Measurements from ENCODE around the gene PTPN18.

PTPN18 gene

GRCh38 chr2:130341562-130342019 is 14.3 kb upstream of the PTPN18 start:
- peak; percentile 31 for DNase-seq (ENCODE audit: low spot score)

DNA sequence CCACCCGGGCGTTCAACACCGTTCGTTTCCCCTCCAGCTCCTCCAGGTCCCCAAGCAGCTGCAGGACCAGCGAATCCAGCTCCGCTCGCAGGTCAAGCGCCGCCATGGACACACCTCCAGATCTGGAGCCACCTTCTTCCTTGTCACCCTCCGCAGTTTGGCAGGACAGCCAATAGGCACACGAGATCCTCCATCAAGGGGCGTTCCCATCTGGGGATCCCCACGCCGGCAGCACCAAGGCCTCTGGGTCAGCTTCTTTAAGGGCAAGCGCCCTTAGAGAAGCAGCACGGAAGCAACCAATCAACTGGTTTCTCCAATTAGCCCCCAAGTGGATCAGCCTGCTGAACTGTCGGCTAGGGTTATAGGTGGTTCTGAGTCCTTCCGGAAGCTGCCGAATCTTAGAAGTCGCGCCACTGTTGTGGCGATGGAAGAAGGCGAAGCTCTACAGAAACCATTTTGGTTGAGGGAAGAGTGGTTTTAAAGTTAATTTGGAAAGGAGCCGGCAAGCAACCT is 13.8 kb upstream of the PTPN18 start:
- peak; percentile 91 for DNase-seq (ENCODE audit: low spot score)

DNA sequence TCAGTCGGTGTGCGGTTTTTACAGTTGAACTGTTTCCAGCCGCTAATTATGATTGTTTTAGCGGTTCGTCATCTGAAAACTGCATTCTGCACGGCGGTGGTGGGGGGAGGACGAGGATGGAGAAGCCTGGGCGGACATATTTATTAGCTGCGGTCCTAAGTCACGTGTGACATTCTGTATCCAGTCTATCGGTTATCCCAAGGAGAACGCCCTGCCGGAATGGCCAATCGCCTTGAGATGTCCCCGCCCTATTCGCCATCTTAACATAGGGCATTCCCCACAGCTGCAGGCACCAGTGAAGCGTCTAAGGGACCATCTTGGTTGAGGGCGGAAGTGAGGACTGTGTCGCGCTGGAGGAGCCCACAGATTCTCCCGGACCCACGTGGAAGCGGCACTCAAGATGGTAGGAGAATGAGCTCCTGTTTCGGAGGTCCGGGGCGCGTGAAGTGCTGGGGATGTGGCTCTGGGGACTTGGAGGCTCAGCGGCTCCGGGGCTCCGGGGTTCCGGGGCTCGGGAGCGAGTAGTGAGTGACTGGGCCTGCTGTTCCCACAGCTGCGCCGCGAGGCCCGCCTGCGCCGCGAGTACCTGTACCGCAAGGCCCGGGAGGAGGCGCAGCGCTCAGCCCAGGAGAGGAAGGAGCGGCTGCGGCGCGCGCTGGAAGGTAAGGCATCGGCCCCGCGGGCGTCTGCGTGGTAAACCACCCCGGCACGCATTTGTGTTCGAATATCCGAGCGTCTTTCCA is 13.2 kb upstream of the PTPN18 start, which contains the start of gene IMP4:
Gene IMP4, plus strand, starts transcription at position 365 of the 743 bp plus-strand sequence. Its CDS starts 36 bp downstream, at position 401.
- peak; percentile 85 for DNase-seq (ENCODE audit: low spot score)

- DNase-seq (ENCODE audit: low spot score): no peak
Observed at GRCh38 chr2:130344578-130344977, 11.3 kb upstream of the PTPN18 start.

DNA sequence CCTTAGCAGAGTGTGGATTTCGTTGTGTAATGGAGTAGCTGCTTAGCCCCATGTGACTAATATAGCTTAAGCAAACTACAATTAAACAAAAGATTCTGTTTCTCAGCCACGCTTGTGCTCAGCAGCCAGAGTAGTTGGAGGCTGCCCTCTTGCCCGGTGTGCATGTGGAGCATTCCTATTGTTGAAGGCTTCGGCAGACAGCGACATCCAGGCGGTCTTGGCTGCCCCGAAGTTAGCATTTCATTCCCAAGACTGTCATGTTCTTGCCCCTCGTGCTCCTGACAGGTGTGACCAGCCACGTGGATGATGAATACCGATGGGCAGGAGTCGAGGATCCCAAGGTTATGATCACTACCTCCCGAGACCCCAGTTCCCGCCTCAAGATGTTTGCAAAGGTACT is 10.8 kb upstream of the PTPN18 start:
- no peak for DNase-seq (ENCODE audit: low spot score)

GRCh38 chr2:130345611-130346010 is 10.2 kb upstream of the PTPN18 start:
- no peak for DNase-seq (ENCODE audit: low spot score)

DNA sequence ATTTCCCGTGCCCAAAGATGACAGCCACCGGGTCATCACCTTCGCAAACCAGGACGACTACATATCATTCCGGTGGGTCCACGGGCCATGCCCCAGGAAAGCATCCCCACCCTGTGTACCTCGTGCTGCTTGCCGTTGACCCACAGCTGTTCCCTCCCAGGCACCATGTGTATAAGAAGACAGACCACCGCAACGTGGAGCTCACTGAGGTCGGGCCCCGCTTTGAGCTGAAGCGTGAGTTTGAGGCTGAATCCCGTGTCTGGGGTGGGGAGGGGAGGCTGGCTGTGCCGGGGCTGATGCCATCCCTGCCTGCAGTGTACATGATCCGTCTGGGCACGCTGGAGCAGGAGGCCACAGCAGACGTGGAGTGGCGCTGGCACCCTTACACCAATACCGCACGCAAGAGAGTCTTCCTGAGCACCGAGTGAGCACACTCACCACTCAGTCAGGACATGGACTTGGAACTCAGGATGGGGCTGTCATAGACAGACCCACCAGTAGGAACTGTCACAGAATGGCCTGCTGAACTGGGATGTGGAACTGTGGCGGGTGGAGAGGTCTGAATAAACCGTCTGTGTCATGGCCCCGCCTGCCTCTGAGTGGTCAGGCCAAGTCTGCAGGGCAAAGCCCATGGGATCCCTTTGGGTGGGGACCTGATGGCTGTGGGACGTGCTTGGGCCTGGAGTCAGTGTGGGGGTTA is 9.7 kb upstream of the PTPN18 start:
- no peak for DNase-seq (ENCODE audit: low spot score)

GRCh38 chr2:130346741-130347066 is 9.2 kb upstream of the PTPN18 start:
- DNase-seq (ENCODE audit: low spot score): no peak

- DNase-seq (ENCODE audit: low spot score): no peak
Observed at GRCh38 chr2:130347220-130347925, 8.5 kb upstream of the PTPN18 start.

DNA sequence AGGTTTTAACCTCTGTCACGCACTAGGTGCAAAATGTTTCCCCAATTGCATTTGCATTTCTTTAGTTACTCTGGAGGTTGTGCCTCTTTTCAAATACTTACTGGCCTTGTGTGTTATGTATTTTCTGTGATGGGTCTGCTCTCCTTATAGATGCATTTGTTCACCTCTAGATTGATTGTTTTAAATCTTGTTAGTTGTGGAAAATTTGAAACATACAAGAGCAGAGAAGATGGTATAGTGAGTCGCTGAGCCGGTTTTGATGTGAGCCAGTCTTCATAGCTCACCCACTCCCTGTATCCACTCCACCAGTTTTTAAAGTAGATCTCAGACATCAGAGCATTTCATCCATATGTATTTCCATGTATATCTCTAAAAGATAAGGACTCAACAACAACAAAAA is 6.7 kb upstream of the PTPN18 start:
- no peak for DNase-seq (ENCODE audit: low spot score)

GRCh38 chr2:130351711-130352110 is 4.1 kb upstream of the PTPN18 start:
- DNase-seq (ENCODE audit: low spot score): no peak

DNA sequence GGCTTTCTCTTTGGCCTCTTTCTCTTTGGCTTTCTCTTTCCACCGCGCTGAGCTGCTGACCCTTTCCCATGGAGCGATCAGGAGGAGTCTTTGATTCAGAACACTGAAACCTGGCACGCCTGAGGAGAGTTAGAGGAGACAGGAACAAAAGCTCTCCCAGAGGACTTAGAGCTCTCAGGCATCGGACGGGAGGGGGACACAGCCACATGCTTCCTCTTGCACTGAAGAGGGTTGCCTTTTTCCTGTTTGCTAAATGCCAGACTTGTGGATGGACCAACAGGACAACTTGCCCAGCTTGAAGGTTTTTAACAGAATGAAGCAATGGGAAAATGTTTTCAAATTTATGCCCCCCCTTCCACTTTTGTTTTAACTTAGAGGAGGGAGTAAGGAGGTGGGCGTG is 3.6 kb upstream of the PTPN18 start:
- DNase-seq (ENCODE audit: low spot score): no peak

DNA sequence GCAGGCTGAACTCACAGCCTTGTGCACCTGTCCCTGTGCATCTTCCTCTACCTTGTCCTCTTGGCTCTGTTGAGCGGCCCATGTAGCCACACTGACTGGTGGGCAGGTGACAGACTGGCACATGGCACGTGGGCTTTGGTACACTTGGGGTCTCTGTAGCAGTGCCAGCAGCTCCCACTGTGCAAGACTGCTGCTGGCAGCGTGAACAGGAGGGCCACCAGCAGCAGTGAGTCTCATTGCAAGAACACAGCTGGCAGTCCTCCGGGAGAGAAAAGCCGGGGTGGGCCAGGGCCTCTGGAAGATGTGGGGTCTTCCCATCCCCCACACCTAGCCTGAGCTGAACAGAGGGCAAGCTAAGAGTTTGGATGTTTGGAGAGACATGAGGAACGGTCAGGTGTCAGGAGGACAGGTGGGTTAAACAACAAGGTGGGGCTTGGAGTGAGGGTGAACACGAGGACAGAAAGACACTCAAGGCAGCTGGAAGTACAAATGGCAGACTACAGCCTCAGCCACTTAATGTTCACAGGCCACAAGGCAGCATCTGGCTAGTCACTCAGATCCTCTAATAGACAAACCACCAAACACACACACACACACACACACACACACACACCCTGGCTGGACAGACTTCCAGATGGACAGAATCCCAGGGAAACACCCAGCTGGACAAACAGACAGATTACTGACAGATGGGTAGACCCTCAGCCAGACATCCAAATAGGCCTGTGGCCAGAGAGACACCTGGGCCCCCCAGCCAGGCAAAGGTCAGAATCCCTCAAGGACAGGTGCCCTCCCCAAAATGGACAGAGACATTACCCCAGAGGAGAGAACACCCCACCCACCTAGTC is 2.3 kb upstream of the PTPN18 start:
- no peak for DNase-seq (ENCODE audit: low spot score)

GRCh38 chr2:130354139-130354428 is 1.8 kb upstream of the PTPN18 start:
- no peak for DNase-seq (ENCODE audit: low spot score)

DNA sequence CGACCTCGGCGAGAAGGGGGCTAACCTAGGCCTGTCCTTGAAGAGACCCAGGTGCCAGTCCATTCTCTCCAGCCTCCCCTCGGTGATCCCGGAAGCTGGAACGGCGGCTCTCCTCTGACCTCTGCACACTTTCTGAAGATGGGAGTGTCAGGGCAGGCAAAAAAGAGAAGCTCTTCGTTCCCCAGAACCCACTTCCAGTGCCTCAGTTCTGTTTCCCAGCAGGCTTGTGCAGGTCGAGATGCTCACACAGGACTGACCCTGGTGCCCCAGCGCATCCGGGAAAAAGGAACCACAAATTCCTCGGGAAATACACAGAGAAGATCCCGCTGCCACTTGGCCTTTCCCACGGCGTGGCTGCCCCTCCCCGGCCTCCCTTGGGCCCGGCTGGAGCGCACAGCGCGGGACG is 681 bp upstream of the PTPN18 start:
- peak; percentile 20 for DNase-seq (ENCODE audit: low spot score)

- DNase-seq (ENCODE audit: low spot score): no peak
Observed at GRCh38 chr2:130357864-130358263, 2.0 kb downstream of the PTPN18 start.

DNA sequence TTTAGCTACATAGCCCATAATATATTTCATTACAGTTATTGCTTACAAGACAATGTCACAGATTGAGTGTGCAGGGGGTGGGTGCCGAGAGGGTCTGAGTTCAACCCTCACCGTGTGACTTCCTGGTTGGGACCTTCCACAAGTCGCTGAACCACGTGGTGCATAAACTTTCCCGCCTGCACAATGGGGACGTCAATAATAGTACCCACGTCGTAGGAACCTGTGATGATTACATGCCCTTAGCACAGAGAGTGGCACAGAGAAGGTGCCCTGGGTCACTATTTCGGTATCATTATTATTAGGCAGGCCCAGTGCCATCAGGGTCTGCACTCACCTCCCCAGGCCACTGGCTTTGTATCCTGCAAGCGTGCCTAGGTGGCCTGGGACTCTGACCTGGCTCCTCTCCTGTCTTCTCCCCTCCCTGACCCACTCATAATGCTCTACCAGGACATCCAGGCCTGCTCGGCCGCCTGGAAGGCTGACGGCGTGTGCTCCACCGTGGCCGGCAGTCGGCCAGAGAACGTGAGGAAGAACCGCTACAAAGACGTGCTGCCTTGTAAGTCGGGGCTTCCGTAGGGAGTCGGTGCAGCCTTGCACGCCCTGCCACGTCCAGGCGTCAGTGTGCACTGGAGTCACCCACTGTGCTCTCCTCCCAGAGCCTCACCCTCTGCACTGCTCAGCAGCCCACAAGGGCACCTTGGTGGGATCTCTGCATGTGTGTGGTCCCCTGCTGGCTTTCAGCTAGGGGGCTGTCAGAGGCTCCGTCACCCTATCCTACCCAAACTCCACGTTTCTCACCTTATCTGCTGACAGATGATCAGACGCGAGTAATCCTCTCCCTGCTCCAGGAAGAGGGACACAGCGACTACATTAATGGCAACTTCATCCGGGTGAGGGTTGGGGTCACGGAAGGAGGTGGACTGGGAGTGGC is 2.8 kb downstream of the PTPN18 start:
- DNase-seq (ENCODE audit: low spot score): no peak

DNA sequence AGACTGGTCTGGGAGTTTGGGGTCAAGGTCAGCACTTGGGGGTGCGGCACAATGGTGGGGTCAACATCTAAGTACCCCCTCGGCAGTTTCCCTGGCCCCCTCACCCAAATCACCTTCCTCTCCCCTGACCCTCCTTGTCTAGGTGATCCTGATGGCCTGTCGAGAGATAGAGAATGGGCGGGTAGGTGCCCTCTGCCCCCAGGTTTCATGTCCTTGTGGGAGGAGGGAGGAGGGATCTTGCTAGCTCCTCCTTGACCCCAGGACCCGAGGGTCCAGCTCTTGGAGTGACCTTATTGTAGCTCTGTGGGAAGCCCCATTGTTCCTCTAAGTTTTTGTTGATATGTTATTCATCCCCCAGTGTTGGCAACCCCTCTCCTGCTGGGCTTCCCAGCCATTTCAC is 3.6 kb downstream of the PTPN18 start:
- no peak for DNase-seq (ENCODE audit: low spot score)

- no peak for DNase-seq (ENCODE audit: low spot score)
Observed at GRCh38 chr2:130363479-130363878, 7.6 kb downstream of the PTPN18 start.

GRCh38 chr2:130365075-130365474 is 9.2 kb downstream of the PTPN18 start:
- DNase-seq (ENCODE audit: low spot score): no peak

- DNase-seq (ENCODE audit: low spot score): no peak
Observed at GRCh38 chr2:130365963-130366362, 10.1 kb downstream of the PTPN18 start.
